GM23338 (cell line): ENCODE measurements around the gene GPRIN1. TPM values are rescaled to one million over a fixed set of nuclear protein-coding genes. Genes with fewer than 3 reads are reported as not detected.

ENCODE experiments used
- CREB1 ChIP-seq: fragments of 250-450 bp; sonication (Bioruptor Pico); IDR thresholded peaks from 2 replicates; pipeline ENCODE4 v1.5.0; 2020; ENCODE audit warnings: low read depth, mild to moderate bottlenecking, moderate library complexity
- POLR2AphosphoS5 ChIP-seq: IDR thresholded peaks from 2 replicates; pipeline ENCODE4 v1.6.1; 2016; ENCODE audit warnings: antibody characterized with exemption, low read depth
- STAT1 ChIP-seq: IDR thresholded peaks from one replicate; pipeline ENCODE4 v1.6.1; 2016; ENCODE audit warnings: antibody characterized with exemption; ENCODE audit not compliant: unreplicated experiment
- polyA plus RNA-seq: library from polyadenylated mRNA; unstranded; fragments of >200 nt; fragmentation: Nextera tagmentation; extraction: Ambion mirVana; gene quantifications from 2 replicates; pipeline ENCODE4 v1.2.1, GENCODE V29; 2016
- total RNA-seq: library from RNA; depleted of rRNA; stranded (reverse); fragments of >200 nt; shearing (Covaris generic); gene quantifications from 2 replicates; pipeline ENCODE4 v1.2.3, GENCODE V29; 2014
- TF ChIP-seq, protein P1 (sequence below): fragments of 250-450 bp; sonication (Bioruptor Pico); IDR thresholded peaks from 2 replicates; pipeline ENCODE4 v1.5.0; 2020; ENCODE audit warnings: mild to moderate bottlenecking, moderate library complexity
- TF ChIP-seq, protein P2 (sequence below): IDR thresholded peaks from 2 replicates; pipeline ENCODE4 v1.6.1; 2016; ENCODE audit warnings: antibody characterized with exemption
- TF ChIP-seq, protein P3 (sequence below): IDR thresholded peaks from one replicate; pipeline ENCODE4 v1.6.1; 2018; ENCODE audit warnings: antibody characterized with exemption; ENCODE audit not compliant: unreplicated experiment

The GPRIN1 gene
- total and polyA plus RNA-seq, 2 experiments from 2014 or later = 3.8 to 14.6 TPM

DNA sequence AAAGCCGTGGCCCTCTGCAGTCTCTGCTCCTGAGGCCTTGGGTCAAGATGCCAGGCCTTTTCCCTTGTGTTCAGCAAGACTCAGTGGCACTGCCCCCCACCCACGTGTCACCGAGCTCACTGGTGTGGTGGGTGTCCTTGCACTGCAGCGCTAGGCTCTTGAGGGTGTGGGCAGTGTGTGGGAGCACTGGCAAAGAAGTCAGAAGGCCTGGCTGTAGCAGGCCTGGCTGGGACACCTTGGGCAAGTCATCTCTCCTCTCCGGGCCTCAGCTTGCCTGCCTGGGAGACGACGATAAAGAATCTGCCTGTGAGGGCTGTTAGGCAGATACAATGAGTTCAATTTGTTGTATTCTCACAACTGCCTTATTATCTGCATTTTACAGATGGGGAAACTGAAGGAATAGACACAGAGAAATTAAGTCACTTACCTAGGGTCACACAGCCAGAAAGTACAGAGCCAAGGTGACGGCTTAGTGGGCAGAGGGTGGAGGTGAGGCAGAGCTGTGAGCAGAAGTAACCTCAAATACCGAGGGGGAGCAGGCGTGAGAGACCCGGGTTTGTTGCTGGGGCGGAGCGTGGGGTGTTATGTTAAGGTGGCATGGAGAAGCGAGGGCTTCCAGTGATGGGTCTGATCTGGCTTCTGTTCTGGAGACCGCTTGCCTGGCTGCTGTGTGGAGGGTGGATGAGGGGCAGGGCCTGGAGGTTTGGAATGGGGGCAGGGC, 38.7 kb upstream of the GPRIN1 start (continued):
- TF ChIP-seq, protein P1, sequence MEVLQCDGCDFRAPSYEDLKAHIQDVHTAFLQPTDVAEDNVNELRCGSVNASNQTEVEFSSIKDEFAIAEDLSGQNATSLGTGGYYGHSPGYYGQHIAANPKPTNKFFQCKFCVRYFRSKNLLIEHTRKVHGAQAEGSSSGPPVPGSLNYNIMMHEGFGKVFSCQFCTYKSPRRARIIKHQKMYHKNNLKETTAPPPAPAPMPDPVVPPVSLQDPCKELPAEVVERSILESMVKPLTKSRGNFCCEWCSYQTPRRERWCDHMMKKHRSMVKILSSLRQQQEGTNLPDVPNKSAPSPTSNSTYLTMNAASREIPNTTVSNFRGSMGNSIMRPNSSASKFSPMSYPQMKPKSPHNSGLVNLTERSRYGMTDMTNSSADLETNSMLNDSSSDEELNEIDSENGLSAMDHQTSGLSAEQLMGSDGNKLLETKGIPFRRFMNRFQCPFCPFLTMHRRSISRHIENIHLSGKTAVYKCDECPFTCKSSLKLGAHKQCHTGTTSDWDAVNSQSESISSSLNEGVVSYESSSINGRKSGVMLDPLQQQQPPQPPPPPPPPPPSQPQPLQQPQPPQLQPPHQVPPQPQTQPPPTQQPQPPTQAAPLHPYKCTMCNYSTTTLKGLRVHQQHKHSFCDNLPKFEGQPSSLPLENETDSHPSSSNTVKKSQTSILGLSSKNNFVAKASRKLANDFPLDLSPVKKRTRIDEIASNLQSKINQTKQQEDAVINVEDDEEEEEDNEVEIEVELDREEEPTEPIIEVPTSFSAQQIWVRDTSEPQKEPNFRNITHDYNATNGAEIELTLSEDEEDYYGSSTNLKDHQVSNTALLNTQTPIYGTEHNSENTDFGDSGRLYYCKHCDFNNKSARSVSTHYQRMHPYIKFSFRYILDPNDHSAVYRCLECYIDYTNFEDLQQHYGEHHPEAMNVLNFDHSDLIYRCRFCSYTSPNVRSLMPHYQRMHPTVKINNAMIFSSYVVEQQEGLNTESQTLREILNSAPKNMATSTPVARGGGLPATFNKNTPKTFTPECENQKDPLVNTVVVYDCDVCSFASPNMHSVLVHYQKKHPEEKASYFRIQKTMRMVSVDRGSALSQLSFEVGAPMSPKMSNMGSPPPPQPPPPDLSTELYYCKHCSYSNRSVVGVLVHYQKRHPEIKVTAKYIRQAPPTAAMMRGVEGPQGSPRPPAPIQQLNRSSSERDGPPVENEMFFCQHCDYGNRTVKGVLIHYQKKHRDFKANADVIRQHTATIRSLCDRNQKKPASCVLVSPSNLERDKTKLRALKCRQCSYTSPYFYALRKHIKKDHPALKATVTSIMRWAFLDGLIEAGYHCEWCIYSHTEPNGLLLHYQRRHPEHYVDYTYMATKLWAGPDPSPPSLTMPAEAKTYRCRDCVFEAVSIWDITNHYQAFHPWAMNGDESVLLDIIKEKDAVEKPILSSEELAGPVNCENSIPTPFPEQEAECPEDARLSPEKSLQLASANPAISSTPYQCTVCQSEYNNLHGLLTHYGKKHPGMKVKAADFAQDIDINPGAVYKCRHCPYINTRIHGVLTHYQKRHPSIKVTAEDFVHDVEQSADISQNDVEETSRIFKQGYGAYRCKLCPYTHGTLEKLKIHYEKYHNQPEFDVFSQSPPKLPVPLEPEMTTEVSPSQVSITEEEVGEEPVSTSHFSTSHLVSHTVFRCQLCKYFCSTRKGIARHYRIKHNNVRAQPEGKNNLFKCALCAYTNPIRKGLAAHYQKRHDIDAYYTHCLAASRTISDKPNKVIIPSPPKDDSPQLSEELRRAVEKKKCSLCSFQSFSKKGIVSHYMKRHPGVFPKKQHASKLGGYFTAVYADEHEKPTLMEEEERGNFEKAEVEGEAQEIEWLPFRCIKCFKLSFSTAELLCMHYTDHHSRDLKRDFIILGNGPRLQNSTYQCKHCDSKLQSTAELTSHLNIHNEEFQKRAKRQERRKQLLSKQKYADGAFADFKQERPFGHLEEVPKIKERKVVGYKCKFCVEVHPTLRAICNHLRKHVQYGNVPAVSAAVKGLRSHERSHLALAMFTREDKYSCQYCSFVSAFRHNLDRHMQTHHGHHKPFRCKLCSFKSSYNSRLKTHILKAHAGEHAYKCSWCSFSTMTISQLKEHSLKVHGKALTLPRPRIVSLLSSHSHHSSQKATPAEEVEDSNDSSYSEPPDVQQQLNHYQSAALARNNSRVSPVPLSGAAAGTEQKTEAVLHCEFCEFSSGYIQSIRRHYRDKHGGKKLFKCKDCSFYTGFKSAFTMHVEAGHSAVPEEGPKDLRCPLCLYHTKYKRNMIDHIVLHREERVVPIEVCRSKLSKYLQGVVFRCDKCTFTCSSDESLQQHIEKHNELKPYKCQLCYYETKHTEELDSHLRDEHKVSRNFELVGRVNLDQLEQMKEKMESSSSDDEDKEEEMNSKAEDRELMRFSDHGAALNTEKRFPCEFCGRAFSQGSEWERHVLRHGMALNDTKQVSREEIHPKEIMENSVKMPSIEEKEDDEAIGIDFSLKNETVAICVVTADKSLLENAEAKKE (CRISPR knock-in tag) = no peak
- TF ChIP-seq POLR2AphosphoS5 = no peak
- TF ChIP-seq, protein P2, sequence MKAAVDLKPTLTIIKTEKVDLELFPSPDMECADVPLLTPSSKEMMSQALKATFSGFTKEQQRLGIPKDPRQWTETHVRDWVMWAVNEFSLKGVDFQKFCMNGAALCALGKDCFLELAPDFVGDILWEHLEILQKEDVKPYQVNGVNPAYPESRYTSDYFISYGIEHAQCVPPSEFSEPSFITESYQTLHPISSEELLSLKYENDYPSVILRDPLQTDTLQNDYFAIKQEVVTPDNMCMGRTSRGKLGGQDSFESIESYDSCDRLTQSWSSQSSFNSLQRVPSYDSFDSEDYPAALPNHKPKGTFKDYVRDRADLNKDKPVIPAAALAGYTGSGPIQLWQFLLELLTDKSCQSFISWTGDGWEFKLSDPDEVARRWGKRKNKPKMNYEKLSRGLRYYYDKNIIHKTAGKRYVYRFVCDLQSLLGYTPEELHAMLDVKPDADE = no peak
- TF ChIP-seq, protein P3, sequence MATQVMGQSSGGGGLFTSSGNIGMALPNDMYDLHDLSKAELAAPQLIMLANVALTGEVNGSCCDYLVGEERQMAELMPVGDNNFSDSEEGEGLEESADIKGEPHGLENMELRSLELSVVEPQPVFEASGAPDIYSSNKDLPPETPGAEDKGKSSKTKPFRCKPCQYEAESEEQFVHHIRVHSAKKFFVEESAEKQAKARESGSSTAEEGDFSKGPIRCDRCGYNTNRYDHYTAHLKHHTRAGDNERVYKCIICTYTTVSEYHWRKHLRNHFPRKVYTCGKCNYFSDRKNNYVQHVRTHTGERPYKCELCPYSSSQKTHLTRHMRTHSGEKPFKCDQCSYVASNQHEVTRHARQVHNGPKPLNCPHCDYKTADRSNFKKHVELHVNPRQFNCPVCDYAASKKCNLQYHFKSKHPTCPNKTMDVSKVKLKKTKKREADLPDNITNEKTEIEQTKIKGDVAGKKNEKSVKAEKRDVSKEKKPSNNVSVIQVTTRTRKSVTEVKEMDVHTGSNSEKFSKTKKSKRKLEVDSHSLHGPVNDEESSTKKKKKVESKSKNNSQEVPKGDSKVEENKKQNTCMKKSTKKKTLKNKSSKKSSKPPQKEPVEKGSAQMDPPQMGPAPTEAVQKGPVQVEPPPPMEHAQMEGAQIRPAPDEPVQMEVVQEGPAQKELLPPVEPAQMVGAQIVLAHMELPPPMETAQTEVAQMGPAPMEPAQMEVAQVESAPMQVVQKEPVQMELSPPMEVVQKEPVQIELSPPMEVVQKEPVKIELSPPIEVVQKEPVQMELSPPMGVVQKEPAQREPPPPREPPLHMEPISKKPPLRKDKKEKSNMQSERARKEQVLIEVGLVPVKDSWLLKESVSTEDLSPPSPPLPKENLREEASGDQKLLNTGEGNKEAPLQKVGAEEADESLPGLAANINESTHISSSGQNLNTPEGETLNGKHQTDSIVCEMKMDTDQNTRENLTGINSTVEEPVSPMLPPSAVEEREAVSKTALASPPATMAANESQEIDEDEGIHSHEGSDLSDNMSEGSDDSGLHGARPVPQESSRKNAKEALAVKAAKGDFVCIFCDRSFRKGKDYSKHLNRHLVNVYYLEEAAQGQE = no peak
- no peak for TF ChIP-seq STAT1
- no peak for TF ChIP-seq CREB1 (CRISPR knock-in tag)
